Adrenal gland (tissue), 5 donors: Measurements from ENCODE around the gene PNPLA3.

Experiments used
- CTCF ChIP-seq, 6 experiments: fragments of 450-650 bp in 4 of 6; fragments of 200-600 bp in 2 of 6; sonication (generic) in 1 of 6; IDR thresholded peaks; 1 replicate in 5 of 6; 2 replicates in 1 of 6; pipeline versions ENCODE4 v1.5.1 to v1.8.0; 2016 to 2021; ENCODE audit warnings: antibody characterized with exemption in 6 of 6, mild to moderate bottlenecking in 2 of 6, moderate library complexity in 1 of 6
- POLR2A ChIP-seq, 2 donors: fragments of 450-650 bp; IDR thresholded peaks; one replicate each; pipeline ENCODE4 v1.6.1; 2017; ENCODE audit warnings: antibody characterized with exemption in 2 of 2, mild to moderate bottlenecking in 2 of 2, moderate library complexity in 1 of 2
- donor health status: DM: no; HTN: no; CAD: no.

GRCh38 chr22:43878079-43878795, 45.4 kb upstream of the PNPLA3 start:
- TF ChIP-seq CTCF (IDR thresholded peaks at IDR 0.05) (no peak), POLR2A (IDR thresholded peaks at IDR 0.05) (no peak)
